ENCODE data around the gene QPCT. TPM values are rescaled to one million over a fixed set of nuclear protein-coding genes. Genes with fewer than 3 reads are reported as not detected.
A peak's percentile ranks its signal among the peaks of the same experiment; 100 is the strongest.

QPCT gene
- total RNA-seq, 2 experiments from 2014 or later = 2.5 to 3.0 TPM

GRCh38 chr2:37335604-37336003 is 8.8 kb upstream of the QPCT start:
- Mint-ChIP-seq H3K4me1 (peaks cover 3% of the 10 kb centered on the region), H3K36me3 (no peaks in the 10 kb centered on the region), H3K27ac (no peak overlapping the region), H3K4me3 (no peak overlapping the region), H3K9me3 (no peaks in the 10 kb centered on the region), H3K27me3 (peaks cover 32% of the 10 kb centered on the region)
- DNase-seq = no peak

- H3K9me3 Mint-ChIP-seq = peaks cover 2% of the 10 kb centered on the region
- H3K27me3 Mint-ChIP-seq = peaks cover 30% of the 10 kb centered on the region
- no peak for DNase-seq
These were observed 6.7 kb upstream of the QPCT start for GRCh38 chr2:37337620-37338280.

GRCh38 chr2:37338933-37339332 is 5.5 kb upstream of the QPCT start:
- Mint-ChIP-seq H3K27ac (no peak overlapping the region), H3K4me1 (peaks cover 18% of the 10 kb centered on the region), H3K9me3 (peaks cover 2% of the 10 kb centered on the region), H3K27me3 (peaks cover 29% of the 10 kb centered on the region), H3K4me3 (no peak overlapping the region), H3K36me3 (no peaks in the 10 kb centered on the region)
- DNase-seq = no peak

More at GRCh38 chr2:37337620-37338280, 6.7 kb upstream of the QPCT start:
- Mint-ChIP-seq H3K4me1 (peaks cover 14% of the 10 kb centered on the region), H3K4me3 (no peak overlapping the region), H3K27ac (no peak overlapping the region), H3K36me3 (no peaks in the 10 kb centered on the region)

- H3K36me3 Mint-ChIP-seq = no peaks in the 10 kb centered on the region
- H3K9me3 Mint-ChIP-seq = peaks cover 2% of the 10 kb centered on the region
- peaks cover 37% of the 10 kb centered on the region for H3K27me3 Mint-ChIP-seq
- H3K4me3 Mint-ChIP-seq = no peak overlapping the region
- peaks cover 26% of the 10 kb centered on the region for H3K4me1 Mint-ChIP-seq
- DNase-seq = no peak
- H3K27ac Mint-ChIP-seq = no peak overlapping the region
These were observed 3.8 kb upstream of the QPCT start for GRCh38 chr2:37340637-37341036.

GRCh38 chr2:37342591-37343220 is 1.7 kb upstream of the QPCT start:
- no peak overlapping the region for H3K27ac Mint-ChIP-seq

GRCh38 chr2:37343537-37344434 is 644 bp upstream of the QPCT start:
- Mint-ChIP-seq H3K4me1 (peaks cover 32% of the 10 kb centered on the region), H3K36me3 (no peaks in the 10 kb centered on the region), H3K9me3 (peaks cover 2% of the 10 kb centered on the region), H3K27me3 (peaks cover 56% of the 10 kb centered on the region), H3K4me3 (peak overlapping the region; percentile 78), H3K27ac (peak overlapping the region; percentile 54)
- no peak for DNase-seq

More at GRCh38 chr2:37342591-37343220, 1.7 kb upstream of the QPCT start:
- no peaks in the 10 kb centered on the region for H3K36me3 Mint-ChIP-seq
- H3K9me3 Mint-ChIP-seq = peaks cover 2% of the 10 kb centered on the region
- no peak for DNase-seq
- peaks cover 53% of the 10 kb centered on the region for H3K27me3 Mint-ChIP-seq
- H3K4me1 Mint-ChIP-seq = peaks cover 32% of the 10 kb centered on the region
- no peak overlapping the region for H3K4me3 Mint-ChIP-seq

- Mint-ChIP-seq H3K4me1 (peaks cover 21% of the 10 kb centered on the region), H3K4me3 (no peak overlapping the region), H3K36me3 (no peaks in the 10 kb centered on the region), H3K9me3 (no peaks in the 10 kb centered on the region), H3K27me3 (peaks cover 65% of the 10 kb centered on the region), H3K27ac (no peak overlapping the region)
- DNase-seq = no peak
These were observed 3.7 kb downstream of the QPCT start for GRCh38 chr2:37348155-37348554.

GRCh38 chr2:37349231-37349860 is 4.9 kb downstream of the QPCT start:
- H3K36me3 Mint-ChIP-seq = peaks cover 2% of the 10 kb centered on the region
- peaks cover 66% of the 10 kb centered on the region for H3K27me3 Mint-ChIP-seq
- no peak for DNase-seq
- H3K4me3 Mint-ChIP-seq = no peak overlapping the region
- no peaks in the 10 kb centered on the region for H3K9me3 Mint-ChIP-seq
- no peak overlapping the region for H3K27ac Mint-ChIP-seq
- peaks cover 13% of the 10 kb centered on the region for H3K4me1 Mint-ChIP-seq

GRCh38 chr2:37350034-37350433 is 5.6 kb downstream of the QPCT start:
- Mint-ChIP-seq H3K4me1 (peaks cover 12% of the 10 kb centered on the region), H3K4me3 (no peak overlapping the region), H3K36me3 (peaks cover 2% of the 10 kb centered on the region), H3K9me3 (no peaks in the 10 kb centered on the region), H3K27ac (no peak overlapping the region), H3K27me3 (peaks cover 64% of the 10 kb centered on the region)
- no peak for DNase-seq

- peaks cover 53% of the 10 kb centered on the region for H3K27me3 Mint-ChIP-seq
These were observed 10.1 kb downstream of the QPCT start for GRCh38 chr2:37354531-37354930.

GRCh38 chr2:37355735-37356134 is 11.3 kb downstream of the QPCT start:
- H3K4me1 Mint-ChIP-seq = peaks cover 2% of the 10 kb centered on the region
- no peak overlapping the region for H3K27ac Mint-ChIP-seq

More at GRCh38 chr2:37354531-37354930, 10.1 kb downstream of the QPCT start:
- DNase-seq = no peak
- Mint-ChIP-seq H3K36me3 (peaks cover 2% of the 10 kb centered on the region), H3K27ac (no peak overlapping the region), H3K4me3 (no peak overlapping the region), H3K4me1 (peaks cover 5% of the 10 kb centered on the region), H3K9me3 (no peaks in the 10 kb centered on the region)

GRCh38 chr2:37356299-37356698 is 11.9 kb downstream of the QPCT start:
- DNase-seq = no peak
- H3K4me3 Mint-ChIP-seq = no peak overlapping the region
- peaks cover 2% of the 10 kb centered on the region for H3K4me1 Mint-ChIP-seq
- no peak overlapping the region for H3K27ac Mint-ChIP-seq
- peaks cover 62% of the 10 kb centered on the region for H3K27me3 Mint-ChIP-seq
- no peaks in the 10 kb centered on the region for H3K9me3 Mint-ChIP-seq
- H3K36me3 Mint-ChIP-seq = peaks cover 2% of the 10 kb centered on the region

More at GRCh38 chr2:37355735-37356134, 11.3 kb downstream of the QPCT start:
- Mint-ChIP-seq H3K27me3 (peaks cover 57% of the 10 kb centered on the region), H3K36me3 (peaks cover 2% of the 10 kb centered on the region), H3K4me3 (no peak overlapping the region), H3K9me3 (no peaks in the 10 kb centered on the region)
- no peak for DNase-seq

GRCh38 chr2:37357069-37357468 is 12.6 kb downstream of the QPCT start:
- Mint-ChIP-seq H3K27me3 (peaks cover 67% of the 10 kb centered on the region), H3K9me3 (no peaks in the 10 kb centered on the region), H3K36me3 (peaks cover 2% of the 10 kb centered on the region), H3K4me1 (peaks cover 2% of the 10 kb centered on the region), H3K4me3 (no peak overlapping the region), H3K27ac (no peak overlapping the region)
- no peak for DNase-seq

- no peak overlapping the region for H3K4me3 Mint-ChIP-seq
- H3K27me3 Mint-ChIP-seq = peaks cover 70% of the 10 kb centered on the region
- no peaks in the 10 kb centered on the region for H3K9me3 Mint-ChIP-seq
- no peak for DNase-seq
- peaks cover 2% of the 10 kb centered on the region for H3K4me1 Mint-ChIP-seq
- peaks cover 2% of the 10 kb centered on the region for H3K36me3 Mint-ChIP-seq
- no peak overlapping the region for H3K27ac Mint-ChIP-seq
These were observed 13.1 kb downstream of the QPCT start for GRCh38 chr2:37357530-37357929.

- Mint-ChIP-seq H3K9me3 (no peaks in the 10 kb centered on the region), H3K4me1 (peaks cover 2% of the 10 kb centered on the region), H3K36me3 (peaks cover 2% of the 10 kb centered on the region), H3K27me3 (peaks cover 67% of the 10 kb centered on the region), H3K4me3 (no peak overlapping the region), H3K27ac (no peak overlapping the region)
- DNase-seq = no peak
These were observed 14.0 kb downstream of the QPCT start for GRCh38 chr2:37358466-37358865.
